Mucosa of rectum (tissue), 2 donors: ENCODE results near the gene ISCA2.

ENCODE experiments used
- H3K27ac ChIP-seq, 2 donors: one replicate each; pipeline ENCODE4 v1.7.0; 2013; ENCODE audit warnings: inconsistent platforms in 2 of 2, low read depth in 2 of 2, low read length in 2 of 2
- H3K27me3 ChIP-seq, 2 donors: one replicate each; pipeline ENCODE4 v1.7.0; 2013; ENCODE audit warnings: low read length in 2 of 2; ENCODE audit not compliant: control insufficient read depth in 2 of 2, insufficient read depth in 2 of 2
- H3K36me3 ChIP-seq, 2 donors: one replicate each; pipeline ENCODE4 v1.7.0; 2013; ENCODE audit warnings: low read length in 2 of 2; ENCODE audit not compliant: control insufficient read depth in 2 of 2, insufficient read depth in 2 of 2
- H3K4me1 ChIP-seq, 2 donors: one replicate each; pipeline ENCODE4 v1.7.0; 2013; ENCODE audit warnings: low read length in 2 of 2, mild to moderate bottlenecking in 1 of 2; ENCODE audit not compliant: control insufficient read depth in 2 of 2, insufficient read depth in 2 of 2
- H3K4me3 ChIP-seq, 2 donors: one replicate each; pipeline ENCODE4 v1.7.0; 2013; ENCODE audit warnings: low read length in 2 of 2
- H3K9ac ChIP-seq, 2 donors: one replicate each; pipeline ENCODE4 v1.7.0; 2013; ENCODE audit warnings: low read length in 2 of 2, low read depth in 1 of 2, mild to moderate bottlenecking in 1 of 2
- H3K9me3 ChIP-seq, 2 donors: one replicate each; pipeline ENCODE4 v1.7.0; 2013; ENCODE audit warnings: low read length in 2 of 2; ENCODE audit not compliant: control insufficient read depth in 2 of 2
- donor health status: healthy.
- donor health status: Normal muscosa, but diverticular disease.

ISCA2 gene

DNA sequence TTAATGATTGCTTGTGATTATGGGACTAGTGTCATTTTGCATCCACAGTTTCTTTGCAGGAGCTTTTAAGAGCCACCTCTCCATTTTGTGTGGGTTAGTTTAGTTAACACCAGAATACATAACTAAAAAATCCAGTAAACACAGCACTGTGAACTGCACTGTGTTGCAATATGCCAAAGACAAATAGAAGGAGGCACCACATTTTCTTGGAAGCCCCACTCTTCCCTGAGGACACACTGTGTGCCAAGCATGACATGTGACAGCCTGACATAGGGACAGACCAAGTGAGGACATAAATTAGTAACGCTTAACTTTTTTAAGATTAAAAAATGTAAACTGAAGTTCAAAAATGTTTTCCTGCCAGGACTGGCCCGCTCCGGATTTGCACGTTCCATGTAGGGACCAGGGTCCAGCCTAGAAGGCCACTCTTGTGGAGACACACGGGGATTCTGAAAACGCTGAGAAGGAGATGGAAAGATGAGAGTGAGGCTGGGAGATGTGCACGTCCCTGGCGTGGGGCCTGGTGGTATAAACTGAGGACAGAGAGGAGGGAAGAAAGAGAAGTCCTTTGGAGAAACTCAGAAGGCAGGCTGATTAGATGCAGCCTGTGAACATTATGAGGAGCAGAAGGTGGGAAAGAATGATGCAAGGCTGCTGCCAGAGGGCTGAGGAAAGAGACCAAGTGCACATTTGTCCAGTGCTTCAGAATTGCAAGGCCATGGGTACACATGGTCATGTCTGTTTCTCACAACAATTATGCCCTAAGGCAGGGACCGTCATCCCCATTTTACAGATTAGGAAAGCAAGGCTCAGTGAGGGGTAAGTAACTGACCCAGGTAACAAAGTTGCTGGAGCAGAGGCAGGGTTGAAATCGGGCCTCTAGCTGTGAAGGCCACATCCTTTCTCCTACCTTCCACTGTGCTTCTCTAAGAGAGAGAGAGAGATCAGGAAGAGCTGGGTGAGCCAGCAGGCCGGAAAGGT, 45.1 kb downstream of the ISCA2 start:
- no peaks in the 10 kb centered on the region for H3K36me3 ChIP-seq
- no peak overlapping the region for H3K27ac ChIP-seq
- H3K4me3 ChIP-seq: no peak overlapping the region
- no peaks in the 10 kb centered on the region for H3K9me3 ChIP-seq
- no peaks in the 10 kb centered on the region for H3K4me1 ChIP-seq
- no peak overlapping the region for H3K9ac ChIP-seq
- H3K27me3 ChIP-seq: no peaks in the 10 kb centered on the region

DNA sequence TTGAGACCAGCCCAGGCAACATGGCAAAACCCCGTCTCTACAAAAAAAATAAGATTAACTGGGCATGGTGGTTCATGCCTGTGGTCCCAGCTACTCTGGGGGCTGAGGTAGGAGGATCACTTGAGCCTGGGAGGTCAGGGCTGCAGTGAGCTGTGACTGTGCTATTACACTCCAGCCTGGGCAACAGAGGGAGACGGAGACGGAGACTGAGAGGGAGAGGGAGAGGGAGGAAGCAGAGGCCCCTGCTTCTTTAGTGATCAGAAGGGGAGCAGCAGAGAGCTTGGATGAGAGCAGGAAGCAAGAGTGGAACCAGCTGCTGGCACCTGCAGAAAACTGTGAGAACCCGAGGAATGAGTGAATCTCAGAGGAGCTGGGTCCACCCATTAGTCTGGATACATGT, 45.9 kb downstream of the ISCA2 start:
- no peaks in the 10 kb centered on the region for H3K36me3 ChIP-seq
- no peak overlapping the region for H3K27ac ChIP-seq
- H3K4me3 ChIP-seq: no peak overlapping the region
- H3K9ac ChIP-seq: no peak overlapping the region
- H3K9me3 ChIP-seq: no peaks in the 10 kb centered on the region
- no peaks in the 10 kb centered on the region for H3K27me3 ChIP-seq
- H3K4me1 ChIP-seq: no peaks in the 10 kb centered on the region

- Histone ChIP-seq H3K9me3 (no peaks in the 10 kb centered on the region), H3K27ac (no peak overlapping the region), H3K4me3 (no peak overlapping the region), H3K4me1 (no peaks in the 10 kb centered on the region), H3K27me3 (no peaks in the 10 kb centered on the region), H3K36me3 (no peaks in the 10 kb centered on the region), H3K9ac (no peak overlapping the region)
Measured at GRCh38 chr14:74541225-74541624, 47.7 kb downstream of the ISCA2 start.

GRCh38 chr14:74542056-74542685, 48.6 kb downstream of the ISCA2 start:
- Histone ChIP-seq H3K9me3 (no peaks in the 10 kb centered on the region), H3K4me1 (no peaks in the 10 kb centered on the region), H3K36me3 (no peaks in the 10 kb centered on the region), H3K4me3 (no peak overlapping the region), H3K27ac (no peak overlapping the region), H3K9ac (no peak overlapping the region), H3K27me3 (no peaks in the 10 kb centered on the region)

DNA sequence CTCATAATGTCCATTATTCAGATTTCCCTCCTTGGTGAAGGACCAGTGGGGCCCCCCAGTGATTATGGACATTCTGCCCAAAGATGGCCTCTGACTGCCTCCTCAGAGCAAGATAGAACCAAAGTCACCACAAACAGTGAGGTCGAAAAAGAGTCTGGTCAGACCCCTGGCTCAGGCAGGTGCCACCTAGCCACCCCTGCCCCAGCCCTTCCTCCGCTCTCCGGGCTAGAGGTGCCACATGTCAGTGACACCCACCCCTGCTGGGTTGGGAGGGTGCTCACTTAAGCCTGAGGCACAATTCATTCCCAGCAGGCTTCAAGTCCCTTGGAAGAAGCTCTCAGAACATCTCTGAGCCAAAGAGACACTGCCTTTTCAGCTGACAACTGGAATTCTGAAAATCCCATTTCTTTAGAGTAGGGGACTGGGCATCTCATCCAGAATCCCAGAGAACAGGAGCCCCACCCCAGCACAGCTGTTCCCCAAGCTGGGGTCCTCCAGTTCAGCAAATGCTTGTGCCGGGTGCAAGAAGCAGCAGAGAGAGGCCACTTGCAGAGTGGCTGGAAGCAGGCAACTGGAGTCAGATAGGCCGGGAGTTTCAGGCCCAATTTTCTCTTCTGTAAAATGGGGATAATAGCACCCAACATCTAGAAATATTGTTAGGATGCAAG, 50.3 kb downstream of the ISCA2 start:
- no peak overlapping the region for H3K4me3 ChIP-seq
- H3K9ac ChIP-seq: no peak overlapping the region
- H3K27ac ChIP-seq: no peak overlapping the region
- H3K4me1 ChIP-seq: no peaks in the 10 kb centered on the region
- H3K27me3 ChIP-seq: no peaks in the 10 kb centered on the region
- no peaks in the 10 kb centered on the region for H3K9me3 ChIP-seq
- H3K36me3 ChIP-seq: no peaks in the 10 kb centered on the region

DNA sequence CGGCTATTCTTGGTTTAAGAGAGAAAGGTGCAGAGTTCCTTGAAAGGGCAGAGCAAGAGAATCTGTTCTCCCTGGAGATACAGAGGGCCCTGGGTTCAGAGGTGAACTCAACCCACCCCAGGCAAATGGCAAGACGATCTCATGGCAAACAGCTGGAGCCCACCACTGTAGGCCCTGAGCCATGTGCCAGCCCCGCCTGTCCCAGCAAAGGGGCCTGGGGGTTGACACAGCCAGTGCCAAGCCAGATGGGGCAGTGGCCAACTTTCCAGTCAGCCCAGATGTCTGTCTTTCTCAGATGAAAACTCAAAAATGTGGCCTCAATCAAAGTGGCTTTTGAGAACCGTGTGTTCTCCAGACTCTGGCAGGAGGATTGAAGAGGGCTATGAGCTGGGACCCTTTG, 51.8 kb downstream of the ISCA2 start:
- Histone ChIP-seq H3K27ac (no peak overlapping the region), H3K27me3 (no peaks in the 10 kb centered on the region), H3K4me1 (no peaks in the 10 kb centered on the region), H3K4me3 (no peak overlapping the region), H3K9me3 (no peaks in the 10 kb centered on the region), H3K36me3 (no peaks in the 10 kb centered on the region), H3K9ac (no peak overlapping the region)

- H3K9ac ChIP-seq: no peak overlapping the region
- H3K4me1 ChIP-seq: no peaks in the 10 kb centered on the region
- H3K27me3 ChIP-seq: no peaks in the 10 kb centered on the region
- no peak overlapping the region for H3K27ac ChIP-seq
- H3K9me3 ChIP-seq: no peaks in the 10 kb centered on the region
- no peaks in the 10 kb centered on the region for H3K36me3 ChIP-seq
- H3K4me3 ChIP-seq: no peak overlapping the region
Measured at GRCh38 chr14:74546416-74546815, 52.9 kb downstream of the ISCA2 start.
